Neural progenitor cell (in vitro differentiated cells): Measurements from ENCODE around the gene B3GALT5.

Experiments used
- CTCF ChIP-seq: fragments of 200-600 bp; sonication (generic); IDR thresholded peaks from 2 replicates; pipeline ENCODE4 v1.5.1; 2017; ENCODE audit warnings: antibody characterized with exemption, mild to moderate bottlenecking
- EZH2 ChIP-seq: fragments of 200-600 bp; sonication (generic); IDR thresholded peaks from 2 replicates; pipeline ENCODE4 v1.6.1; 2017; ENCODE audit warnings: antibody characterized with exemption, mild to moderate bottlenecking, moderate library complexity

GRCh38 chr21:39694750-39695149 lies 82.0 kb downstream of the B3GALT5 start:
- TF ChIP-seq CTCF (no peak), EZH2 (no peak)
